ENCODE data around the gene MYO1A.
"Not testable (repeated sequence)": the region's sequence is repeated elsewhere in the genome, so short reads cannot be mapped to it uniquely, and the experiment has no call there.

MYO1A gene

GRCh38 chr12:57087010-57087690 is 37.2 kb upstream of the MYO1A start:
- DNase-seq (ENCODE audit: low read depth in 2 of 2): peak; percentile 92 to 94

- peak in 1 of 2 donors; percentile 43 for DNase-seq (ENCODE audit: low read depth in 2 of 2)
Measured at GRCh38 chr12:57086493-57087009, 36.6 kb upstream of the MYO1A start.

- peak in 1 of 2 donors; percentile 39 for DNase-seq (ENCODE audit: low read depth in 2 of 2)
Measured at GRCh38 chr12:57085999-57086492, 36.1 kb upstream of the MYO1A start.

- DNase-seq (ENCODE audit: low read depth in 2 of 2): no peak
Measured at GRCh38 chr12:57080855-57081254, 30.9 kb upstream of the MYO1A start.

- DNase-seq (ENCODE audit: low read depth in 2 of 2): no peak
Measured at GRCh38 chr12:57079821-57080220, 29.9 kb upstream of the MYO1A start.

- peak; percentile 81 to 93 for DNase-seq (ENCODE audit: low read depth in 2 of 2)
Measured at GRCh38 chr12:57078519-57079404, 28.8 kb upstream of the MYO1A start, which contains the start of gene NEMP1. TSS of gene NEMP1 (minus strand) at chr12:57078791. CDS start at chr12:57078745, 46 bp downstream.

GRCh38 chr12:57073566-57074450 is 23.9 kb upstream of the MYO1A start:
- not testable (repeated sequence) for DNase-seq (ENCODE audit: low read depth in 2 of 2)

GRCh38 chr12:57072661-57073060 is 22.7 kb upstream of the MYO1A start:
- DNase-seq (ENCODE audit: low read depth in 2 of 2): no peak

GRCh38 chr12:57069523-57069922 is 19.6 kb upstream of the MYO1A start:
- peak in 1 of 2 donors; percentile 44 for DNase-seq (ENCODE audit: low read depth in 2 of 2)

- DNase-seq (ENCODE audit: low read depth in 2 of 2): no peak
Measured at GRCh38 chr12:57066245-57066644, 16.3 kb upstream of the MYO1A start.

- peak in 1 of 2 donors; percentile 43 for DNase-seq (ENCODE audit: low read depth in 2 of 2)
Measured at GRCh38 chr12:57063991-57064685, 14.2 kb upstream of the MYO1A start.

GRCh38 chr12:57058454-57058853 is 8.5 kb upstream of the MYO1A start:
- DNase-seq (ENCODE audit: low read depth in 2 of 2): no peak

GRCh38 chr12:57057067-57057751 is 7.3 kb upstream of the MYO1A start:
- no peak for DNase-seq (ENCODE audit: low read depth in 2 of 2)

GRCh38 chr12:57055824-57056223 is 5.9 kb upstream of the MYO1A start:
- DNase-seq (ENCODE audit: low read depth in 2 of 2): no peak

GRCh38 chr12:57053901-57054300 is 4.0 kb upstream of the MYO1A start:
- not testable (repeated sequence) for DNase-seq (ENCODE audit: low read depth in 2 of 2)

GRCh38 chr12:57053146-57053545 is 3.2 kb upstream of the MYO1A start:
- not testable (repeated sequence) for DNase-seq (ENCODE audit: low read depth in 2 of 2)

- no peak for DNase-seq (ENCODE audit: low read depth in 2 of 2)
Measured at GRCh38 chr12:57051011-57051410, 1.1 kb upstream of the MYO1A start.

GRCh38 chr12:57049119-57049446 is 846 bp downstream of the MYO1A start:
- DNase-seq (ENCODE audit: low read depth in 2 of 2): no peak

GRCh38 chr12:57048423-57049118 is 1.4 kb downstream of the MYO1A start:
- no peak for DNase-seq (ENCODE audit: low read depth in 2 of 2)

GRCh38 chr12:57047981-57048380 is 1.9 kb downstream of the MYO1A start:
- no peak for DNase-seq (ENCODE audit: low read depth in 2 of 2)

Measured in stimulated activated CD4-positive, alpha-beta T cell treated with anti-CD3 and anti-CD28 coated beads, Interleukin-4, amount 100 ng/mL, for 48 hours (primary cell).